ENCODE data around the gene POLE2. TPM values are rescaled to one million over a fixed set of nuclear protein-coding genes. Genes with fewer than 3 reads are reported as not detected.

POLE2 gene
- total and polyA plus RNA-seq, 10 donors: 1.8 to 7.4 (median 3.7) TPM

DNA sequence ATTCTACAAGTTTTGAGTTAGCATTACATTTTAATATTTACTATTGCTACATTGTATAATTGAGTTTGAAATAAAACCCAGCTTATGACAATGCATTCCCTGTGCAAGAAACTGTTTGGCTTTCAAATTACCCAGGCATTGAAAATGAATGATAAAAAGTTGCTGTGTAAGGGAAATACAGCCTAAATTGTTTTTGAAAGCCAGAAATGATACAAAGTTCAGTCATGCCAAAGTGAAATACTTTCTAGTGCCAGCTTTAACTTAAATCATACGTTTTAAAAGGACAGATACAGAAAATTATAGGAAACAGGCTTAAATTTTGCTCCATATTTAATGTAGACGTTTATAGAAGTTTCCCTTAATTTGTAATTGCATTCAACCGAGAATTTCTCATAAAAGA lies 64.6 kb downstream of the POLE2 start:
- WGBS, 5 donors: 45 to 70% (median 58%) methylated on average over 3 of the region's 3 CpGs
- no peaks in the 10 kb centered on the region for H3K9me3 ChIP-seq
- H3K4me1 ChIP-seq: peaks cover 39 to 78% (median 60%) of the 10 kb centered on the region in 6 donors
- peaks cover 0 to 35% (median 5%) of the 10 kb centered on the region in 6 donors for H3K36me3 ChIP-seq
- no peaks in the 10 kb centered on the region for H3K27me3 ChIP-seq (replicated peaks in 1 of 7)
- intact Hi-C loops (cut with DNase I; ENCODE audit: low total_unique reads): loop anchor here (10.0 kb wide), 1 partner anchor 211 kb away; no protein-coding TSS in a partner anchor
- peak overlapping the region in 2 of 8 donors; percentile 87 to 88 for H3K4me3 ChIP-seq
- H3K27ac ChIP-seq: peak overlapping the region in 5 of 8 donors; percentile 1 to 97 (median 41)
- DNase-seq: no peak
- TF ChIP-seq CTCF (IDR thresholded peaks at IDR 0.05 in 8 of 11, conservative IDR thresholded peaks at IDR 0.05 in 3 of 11) (no peak), POLR2AphosphoS5 (IDR thresholded peaks at IDR 0.05) (no peak), POLR2A (IDR thresholded peaks at IDR 0.05) (no peak)

GRCh38 chr14:49622022-49622607 lies 65.9 kb downstream of the POLE2 start:
- peaks cover 0 to 40% (median 14%) of the 10 kb centered on the region in 6 donors for H3K36me3 ChIP-seq
- intact Hi-C loops (cut with DNase I; ENCODE audit: low total_unique reads): loop anchor here (10.0 kb wide), 1 partner anchor 213 kb away; no protein-coding TSS in a partner anchor
- peaks cover 39 to 83% (median 72%) of the 10 kb centered on the region in 6 donors for H3K4me1 ChIP-seq
- TF ChIP-seq POLR2AphosphoS5 (IDR thresholded peaks at IDR 0.05) (no peak), CTCF (IDR thresholded peaks at IDR 0.05 in 8 of 11, conservative IDR thresholded peaks at IDR 0.05 in 3 of 11) (no peak), POLR2A (IDR thresholded peaks at IDR 0.05) (no peak)
- H3K27ac ChIP-seq: peak overlapping the region in 5 of 8 donors; percentile 94 to 98 (median 97)
- DNase-seq: no peak
- H3K4me3 ChIP-seq: peak overlapping the region; percentile 82 to 98 (median 88)
- WGBS, 5 donors: 51 to 63% (median 59%) methylated on average over 3 of the region's 3 CpGs
- no peaks in the 10 kb centered on the region for H3K27me3 ChIP-seq (replicated peaks in 1 of 7)
- no peaks in the 10 kb centered on the region for H3K9me3 ChIP-seq

DNA sequence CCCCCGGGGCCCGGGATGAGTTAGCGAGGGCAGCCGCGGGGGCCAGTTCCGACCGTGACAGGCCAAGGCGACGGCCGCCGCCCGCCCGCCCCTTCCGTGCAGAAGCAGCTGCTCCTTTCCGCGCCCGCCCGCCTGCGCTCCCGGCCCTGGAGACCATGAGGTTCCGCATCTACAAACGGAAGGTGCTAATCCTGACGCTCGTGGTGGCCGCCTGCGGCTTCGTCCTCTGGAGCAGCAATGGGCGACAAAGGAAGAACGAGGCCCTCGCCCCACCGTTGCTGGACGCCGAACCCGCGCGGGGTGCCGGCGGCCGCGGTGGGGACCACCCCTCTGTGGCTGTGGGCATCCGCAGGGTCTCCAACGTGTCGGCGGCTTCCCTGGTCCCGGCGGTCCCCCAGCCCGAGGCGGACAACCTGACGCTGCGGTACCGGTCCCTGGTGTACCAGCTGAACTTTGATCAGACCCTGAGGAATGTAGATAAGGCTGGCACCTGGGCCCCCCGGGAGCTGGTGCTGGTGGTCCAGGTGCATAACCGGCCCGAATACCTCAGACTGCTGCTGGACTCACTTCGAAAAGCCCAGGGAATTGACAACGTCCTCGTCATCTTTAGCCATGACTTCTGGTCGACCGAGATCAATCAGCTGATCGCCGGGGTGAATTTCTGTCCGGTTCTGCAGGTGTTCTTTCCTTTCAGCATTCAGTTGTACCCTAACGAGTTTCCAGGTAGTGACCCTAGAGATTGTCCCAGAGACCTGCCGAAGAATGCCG lies 66.7 kb downstream of the POLE2 start:
- peak overlapping the region; percentile 86 to 98 (median 97) for H3K27ac ChIP-seq
- peaks cover 0 to 40% (median 15%) of the 10 kb centered on the region in 6 donors for H3K36me3 ChIP-seq
- TF ChIP-seq CTCF (IDR thresholded peaks at IDR 0.05 in 8 of 11, conservative IDR thresholded peaks at IDR 0.05 in 3 of 11): peak in 1 of 11 experiments; percentile 8
- TF ChIP-seq POLR2A (IDR thresholded peaks at IDR 0.05): no peak
- no peak for TF ChIP-seq POLR2AphosphoS5 (IDR thresholded peaks at IDR 0.05)
- peak; percentile 97 for DNase-seq
- peak overlapping the region; percentile 82 to 98 (median 88) for H3K4me3 ChIP-seq
- H3K9me3 ChIP-seq: no peaks in the 10 kb centered on the region
- intact Hi-C loops (cut with DNase I; ENCODE audit: low total_unique reads): loop anchor here (10.0 kb wide), 1 partner anchor 214 kb away; no protein-coding TSS in a partner anchor
- 2 to 20% (median 5%) methylated on average over 4 to 65 of the region's 65 CpGs for WGBS, 5 donors
- peaks cover 39 to 88% (median 73%) of the 10 kb centered on the region in 6 donors for H3K4me1 ChIP-seq
- H3K27me3 ChIP-seq (replicated peaks in 1 of 7): no peaks in the 10 kb centered on the region

Data from spleen (tissue), 11 donors.